Lung (tissue), 12 donors: ENCODE results near the gene LGR5. TPM values are rescaled to one million over a fixed set of nuclear protein-coding genes. Genes with fewer than 3 reads are reported as not detected.

Experiments
- ATAC-seq: fragments of 200-7000 bp; cut with Tn5 transposase; one replicate; pipeline ENCODE4 v1.9.1; 2020; ENCODE audit warnings: moderate number of reproducible peaks; ENCODE audit not compliant: insufficient read depth, low FRiP score
- DNase-seq, 3 donors: peaks; one replicate each; pipeline ENCODE4 v3.0.0-alpha.2; 2013 to 2017
- H3K27ac ChIP-seq, 2 donors: one replicate each; pipeline ENCODE4 v1.5.1; 2013; ENCODE audit warnings: mild to moderate bottlenecking in 2 of 2, moderate library complexity in 2 of 2, control low read depth in 1 of 2, inconsistent platforms in 1 of 2, low read depth in 1 of 2, low read length in 1 of 2
- H3K27me3 ChIP-seq, 3 donors: one replicate each; pipeline ENCODE4 v1.5.1; 2013; ENCODE audit warnings: low read length in 2 of 3; ENCODE audit not compliant: control insufficient read depth in 3 of 3, insufficient read depth in 3 of 3
- H3K36me3 ChIP-seq, 4 donors: one replicate each; pipeline ENCODE4 v1.5.1; 2013; ENCODE audit warnings: low read length in 4 of 4, mild to moderate bottlenecking in 1 of 4, moderate library complexity in 1 of 4; ENCODE audit not compliant: control insufficient read depth in 4 of 4, insufficient read depth in 4 of 4
- H3K4me1 ChIP-seq, 5 donors: one replicate each; pipeline ENCODE4 v1.5.1; 2013; ENCODE audit warnings: low read length in 5 of 5, mild to moderate bottlenecking in 2 of 5, moderate library complexity in 1 of 5; ENCODE audit not compliant: control insufficient read depth in 5 of 5, insufficient read depth in 5 of 5
- H3K4me3 ChIP-seq: one replicate; pipeline ENCODE4 v1.5.1; 2013; ENCODE audit warnings: mild to moderate bottlenecking, control low read depth, moderate library complexity
- H3K9ac ChIP-seq, 2 donors: one replicate each; pipeline ENCODE4 v1.5.1; 2013; ENCODE audit warnings: low read length in 2 of 2, control low read depth in 1 of 2; ENCODE audit not compliant: insufficient read depth in 1 of 2
- H3K9me3 ChIP-seq, 4 donors: one replicate each; pipeline ENCODE4 v1.5.1; 2013; ENCODE audit warnings: low read length in 3 of 4, mild to moderate bottlenecking in 1 of 4, moderate library complexity in 1 of 4; ENCODE audit not compliant: control insufficient read depth in 4 of 4, insufficient read depth in 3 of 4
- CTCF ChIP-seq: IDR thresholded peaks from 2 replicates; pipeline ENCODE4 v1.5.1; 2012; ENCODE audit warnings: mild to moderate bottlenecking; ENCODE audit errors: control extremely low read depth, extremely low read depth
- WGBS, 2 donors: extraction: QIAGEN DNeasy Blood & Tissue Kit; methylation state at CpG; one replicate each; pipeline ENCODE4 v1.1.7; 2013; 5-methylcytosine and 5-hydroxymethylcytosine counted together
- polyA plus RNA-seq, 2 donors: library from polyadenylated mRNA; stranded (reverse); fragments of 200-250 nt; gene quantifications; one replicate each; pipeline ENCODE4 v1.2.1, GENCODE V29; 2013
- total RNA-seq, 2 donors: library from RNA; depleted of rRNA in 1 of 2; stranded (reverse); fragments of >200 nt in 1 of 2; gene quantifications; one replicate each; pipeline ENCODE4 v1.2.1, GENCODE V29; 2014 to 2021
- donor health status: control.
- donor health status: control.
- donor health status: Bipolar disorder and iron deficiency.
- donor health status: healthy.
- donor health status: DM: yes; HTN: yes; CAD: no.

Gene LGR5
- total and polyA plus RNA-seq, 4 donors = 0.06 to 1.4 (median 0.21) TPM

DNA sequence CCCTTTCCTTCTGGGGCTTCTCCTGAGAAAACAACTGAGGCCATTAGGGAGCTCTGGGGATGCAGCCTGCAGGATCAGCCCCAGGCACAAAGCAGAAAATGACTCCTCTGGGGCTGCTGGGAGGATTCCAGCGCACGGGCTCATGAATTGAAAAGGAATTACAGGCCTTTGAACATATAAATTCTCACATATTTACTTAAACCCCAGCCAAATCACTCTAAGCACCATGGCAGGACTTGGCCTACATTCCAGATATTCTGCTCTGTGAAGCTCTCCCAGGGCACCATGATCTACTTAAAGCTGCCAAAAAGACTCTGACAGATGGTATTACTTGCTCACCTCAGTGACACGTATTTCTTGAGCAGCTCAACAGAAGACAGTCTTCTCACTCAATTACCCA, 136.9 kb downstream of the LGR5 start:
- no peaks in the 10 kb centered on the region for H3K9me3 ChIP-seq
- H3K4me3 ChIP-seq = no peak overlapping the region
- no peaks in the 10 kb centered on the region for H3K27me3 ChIP-seq
- no peak for TF ChIP-seq CTCF
- no peak overlapping the region for H3K9ac ChIP-seq
- H3K4me1 ChIP-seq = peaks cover 0 to 3% (median 0%) of the 10 kb centered on the region in 5 donors
- WGBS, 2 donors = 76 to 90% methylated on average over 3 of the region's 3 CpGs
- no peak for ATAC-seq
- DNase-seq = no peak
- H3K36me3 ChIP-seq = no peaks in the 10 kb centered on the region
- no peak overlapping the region for H3K27ac ChIP-seq

DNA sequence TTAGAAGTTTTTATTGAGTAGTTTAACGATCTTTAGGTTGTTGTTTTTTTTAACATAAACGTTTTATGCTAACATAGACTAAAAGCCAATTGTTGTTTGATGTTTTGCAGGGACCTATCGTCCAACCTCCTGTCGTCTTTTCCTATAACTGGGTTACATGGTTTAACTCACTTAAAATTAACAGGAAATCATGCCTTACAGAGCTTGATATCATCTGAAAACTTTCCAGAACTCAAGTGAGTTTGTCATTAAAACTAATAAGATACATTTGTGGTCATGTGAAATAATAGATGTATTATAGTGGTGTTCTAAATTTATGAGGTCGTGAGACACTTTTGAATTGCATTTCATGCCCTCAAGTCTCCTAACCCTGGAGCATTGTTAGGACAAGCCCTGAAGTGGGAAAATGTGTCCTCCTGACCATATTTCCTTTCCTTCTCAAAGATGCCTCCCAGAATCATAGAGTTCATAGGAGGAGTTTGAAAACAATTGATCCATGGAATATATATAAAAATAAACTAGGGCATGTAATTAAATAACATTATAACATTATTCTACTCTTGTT, 139.2 kb downstream of the LGR5 start:
- Histone ChIP-seq H3K9ac (no peak overlapping the region), H3K4me1 (peaks cover 0 to 3% (median 0%) of the 10 kb centered on the region in 5 donors), H3K4me3 (no peak overlapping the region), H3K27ac (no peak overlapping the region), H3K36me3 (no peaks in the 10 kb centered on the region), H3K9me3 (no peaks in the 10 kb centered on the region), H3K27me3 (no peaks in the 10 kb centered on the region)
- no peak for DNase-seq
- TF ChIP-seq CTCF = no peak
- no peak for ATAC-seq
- 75 to 81% methylated on average over 5 of the region's 5 CpGs for WGBS, 2 donors

GRCh38 chr12:71581206-71581605, 141.6 kb downstream of the LGR5 start:
- Histone ChIP-seq H3K27ac (no peak overlapping the region), H3K9me3 (no peaks in the 10 kb centered on the region), H3K27me3 (peaks cover 0 to 2% (median 0%) of the 10 kb centered on the region in 3 donors), H3K9ac (no peak overlapping the region), H3K36me3 (no peaks in the 10 kb centered on the region), H3K4me3 (no peak overlapping the region), H3K4me1 (peaks cover 0 to 3% (median 0%) of the 10 kb centered on the region in 5 donors)
- WGBS, 2 donors = 68 to 77% methylated on average over 3 of the region's 3 CpGs
- DNase-seq (no peak), ATAC-seq (no peak)
- no peak for TF ChIP-seq CTCF

DNA sequence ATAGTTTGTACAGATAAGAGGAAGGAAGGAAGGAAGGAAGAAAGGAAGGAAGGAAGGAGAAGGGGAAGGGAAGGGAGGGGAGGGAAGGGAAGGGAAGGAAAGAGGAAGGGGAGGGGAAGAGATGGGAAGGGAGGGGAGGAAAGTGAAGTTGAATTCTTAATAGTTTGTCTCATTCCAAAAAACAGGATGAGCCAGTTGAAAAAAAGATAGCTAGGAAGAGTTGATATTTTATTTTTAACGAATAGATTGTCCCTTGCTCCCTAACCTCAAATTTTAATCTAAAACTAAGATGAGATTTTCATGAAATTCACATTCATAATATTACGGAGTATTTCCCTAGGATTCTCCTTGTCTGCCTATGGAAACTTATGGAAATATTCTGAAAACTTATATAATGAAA, 143.3 kb downstream of the LGR5 start:
- Histone ChIP-seq H3K9me3 (no peaks in the 10 kb centered on the region), H3K9ac (no peak overlapping the region), H3K27me3 (peaks cover 0 to 2% (median 0%) of the 10 kb centered on the region in 3 donors), H3K4me1 (peaks cover 0 to 3% (median 0%) of the 10 kb centered on the region in 5 donors), H3K36me3 (no peaks in the 10 kb centered on the region), H3K4me3 (no peak overlapping the region), H3K27ac (no peak overlapping the region)
- no peak for ATAC-seq
- TF ChIP-seq CTCF = no peak
- no peak for DNase-seq
- WGBS, 2 donors = 84 to 89% methylated on average over 2 of the region's 2 CpGs
